ENCODE results near the gene KRT27.

Gene KRT27

DNA sequence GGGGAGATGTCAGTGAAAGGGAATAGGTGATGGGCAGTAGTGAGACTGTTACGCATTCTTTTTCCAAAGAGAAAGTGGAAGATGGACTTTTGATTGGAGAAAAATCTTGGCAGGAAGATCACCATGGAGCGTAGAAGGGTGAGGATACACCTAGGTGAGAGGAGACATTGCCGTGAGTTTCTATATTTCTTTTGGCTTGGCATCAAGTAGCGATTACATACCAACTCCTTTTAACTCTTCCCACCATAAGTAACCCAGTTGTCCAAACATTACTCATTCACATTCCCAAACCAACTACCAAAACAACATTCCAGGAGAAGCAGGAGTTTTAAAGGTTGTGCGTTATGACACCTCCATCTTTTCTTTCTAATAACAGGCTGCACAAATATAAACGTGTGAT is 28.1 kb upstream of the KRT27 start:
- in situ Hi-C loops (cut with HindIII; ENCODE audit: low sequenced_read_pairs), result no loop called here

DNA sequence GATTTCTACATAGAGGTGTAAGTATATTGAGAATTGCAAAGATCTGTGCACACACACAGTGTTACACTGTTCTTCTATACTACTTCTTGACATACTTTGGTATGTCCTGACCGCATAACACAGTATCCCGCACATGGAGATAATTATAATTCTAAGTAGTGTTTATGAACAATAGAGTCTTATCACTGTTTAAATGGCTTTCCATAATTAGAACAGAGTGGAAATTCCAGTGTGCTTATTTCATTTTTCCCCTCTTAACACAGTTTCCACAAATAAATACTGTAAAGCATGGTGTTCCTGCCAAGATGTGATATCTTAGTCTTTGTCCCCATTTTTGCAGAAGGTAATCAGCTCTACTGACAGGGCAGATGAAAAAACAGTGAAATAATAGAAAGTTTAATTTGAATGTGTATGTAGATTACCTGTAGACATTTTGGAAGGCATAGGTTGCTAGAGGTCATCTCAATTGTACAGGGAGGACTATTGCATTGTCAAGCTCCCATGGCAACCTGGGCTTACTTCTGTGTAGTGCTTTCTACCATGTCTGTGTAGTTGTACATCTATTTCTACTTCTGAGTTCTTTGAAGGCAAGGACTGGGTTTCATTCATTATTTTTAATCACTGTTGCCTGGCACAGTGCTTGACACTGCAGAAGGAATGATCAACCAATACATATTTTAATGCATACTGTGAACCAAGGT is 27.5 kb upstream of the KRT27 start:
- in situ Hi-C loops (cut with HindIII; ENCODE audit: low sequenced_read_pairs), result no loop called here

DNA sequence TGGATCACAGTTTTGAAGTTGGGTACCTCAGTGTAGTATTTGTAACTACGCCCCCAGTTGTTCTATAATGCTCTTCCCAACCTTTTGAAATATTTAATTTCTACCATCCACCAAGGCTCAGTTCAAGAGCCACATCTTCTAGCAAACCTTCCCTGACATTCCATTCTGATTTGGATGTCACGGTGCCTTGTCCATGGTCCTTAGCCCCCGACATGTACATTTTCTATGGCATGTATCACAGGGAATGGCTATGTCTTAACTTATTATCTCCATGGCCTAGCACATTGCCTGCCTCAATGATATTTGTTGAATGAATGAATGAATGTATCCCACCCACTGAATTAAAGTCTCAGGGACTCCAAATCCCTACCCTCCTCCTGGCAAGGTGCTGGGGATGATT is 23.8 kb upstream of the KRT27 start:
- in situ Hi-C loops (cut with HindIII; ENCODE audit: low sequenced_read_pairs), result no loop called here

DNA sequence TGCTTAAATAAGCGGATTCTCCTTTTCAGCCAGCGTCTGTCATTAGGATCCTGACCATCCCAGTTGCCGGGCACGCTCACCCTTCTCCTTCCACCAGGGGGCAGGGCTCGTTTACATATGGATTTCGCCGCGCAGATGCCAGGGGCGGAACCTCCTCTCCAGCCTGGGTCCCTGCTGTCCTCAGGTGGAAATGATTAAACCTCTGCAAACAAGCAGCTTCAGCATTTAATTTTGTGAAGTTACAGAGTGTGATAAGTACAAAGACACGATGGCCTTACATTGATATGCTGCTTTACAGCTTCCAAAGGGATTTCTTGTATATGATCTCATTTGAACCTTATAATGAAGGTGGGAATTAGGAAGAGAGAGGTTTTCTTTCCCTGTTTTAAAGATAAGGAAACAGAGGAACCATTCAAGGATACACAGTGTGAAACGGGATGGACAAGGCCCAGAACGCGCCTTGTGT is 21.3 kb upstream of the KRT27 start:
- in situ Hi-C loops (cut with HindIII; ENCODE audit: low sequenced_read_pairs), result no loop called here

DNA sequence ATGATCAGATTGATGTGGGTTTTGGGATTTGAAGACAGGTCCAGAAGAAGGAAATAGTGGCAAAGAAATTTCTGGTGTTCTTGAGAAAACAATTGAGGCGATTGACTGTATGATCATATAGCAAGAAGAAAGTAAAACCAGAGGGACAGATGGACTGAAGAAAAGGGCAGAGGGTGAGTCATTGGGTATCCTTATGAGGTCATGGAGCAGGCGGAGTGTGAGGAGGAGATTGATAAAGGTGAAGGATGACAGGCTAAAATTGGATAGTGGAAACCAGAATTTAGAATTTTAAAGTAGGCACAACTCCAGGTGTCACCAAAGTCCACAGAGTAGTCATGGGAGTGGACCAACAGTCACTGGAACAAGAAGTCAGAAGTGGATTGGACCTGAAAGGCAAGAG is 18.8 kb upstream of the KRT27 start:
- in situ Hi-C loops (cut with HindIII; ENCODE audit: low sequenced_read_pairs), result no loop called here

DNA sequence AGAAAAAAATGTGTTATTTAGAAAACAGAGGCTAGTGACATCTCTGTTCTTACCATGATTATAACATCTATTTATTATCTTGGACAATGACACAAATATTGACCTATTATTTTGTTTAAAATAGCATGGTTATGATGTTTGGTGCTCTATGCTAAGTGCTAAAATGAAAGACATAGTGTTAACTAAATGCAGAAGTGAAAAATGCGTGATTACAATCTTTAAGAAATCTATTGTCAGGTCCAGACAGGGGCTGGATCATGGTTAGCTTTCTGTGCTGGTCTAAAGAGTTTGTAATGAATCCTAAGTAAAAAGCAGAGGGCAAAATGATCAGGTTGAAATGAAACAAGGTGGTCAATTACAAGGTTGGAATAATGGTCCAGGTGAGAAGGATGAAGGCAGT is 18.0 kb upstream of the KRT27 start:
- in situ Hi-C loops (cut with HindIII; ENCODE audit: low sequenced_read_pairs), result no loop called here

DNA sequence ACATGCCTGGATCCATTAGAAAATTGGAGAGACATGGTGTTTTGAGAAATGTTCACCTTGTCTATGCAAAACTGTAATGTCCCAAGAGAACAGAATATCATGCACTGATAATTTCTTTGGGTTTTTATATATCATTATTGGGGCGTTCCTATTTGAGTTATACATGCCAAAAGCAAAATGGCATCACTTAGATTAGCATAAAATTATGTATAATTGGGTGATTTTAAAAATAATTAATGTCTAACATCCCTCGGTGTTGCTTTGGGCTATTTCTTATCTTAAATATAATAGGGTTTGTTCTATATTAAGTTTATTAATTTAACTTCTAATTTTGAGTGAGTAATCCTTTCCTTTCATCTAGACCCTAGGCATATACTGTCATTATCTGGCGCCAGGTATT is 17.5 kb upstream of the KRT27 start, which contains the start of gene KRT28:
KRT28 (minus strand) TSS at position 101 of the 400 bp plus-strand sequence; CDS start at position 35, 66 bp downstream.
- in situ Hi-C loops (cut with HindIII; ENCODE audit: low sequenced_read_pairs), result no loop called here

DNA sequence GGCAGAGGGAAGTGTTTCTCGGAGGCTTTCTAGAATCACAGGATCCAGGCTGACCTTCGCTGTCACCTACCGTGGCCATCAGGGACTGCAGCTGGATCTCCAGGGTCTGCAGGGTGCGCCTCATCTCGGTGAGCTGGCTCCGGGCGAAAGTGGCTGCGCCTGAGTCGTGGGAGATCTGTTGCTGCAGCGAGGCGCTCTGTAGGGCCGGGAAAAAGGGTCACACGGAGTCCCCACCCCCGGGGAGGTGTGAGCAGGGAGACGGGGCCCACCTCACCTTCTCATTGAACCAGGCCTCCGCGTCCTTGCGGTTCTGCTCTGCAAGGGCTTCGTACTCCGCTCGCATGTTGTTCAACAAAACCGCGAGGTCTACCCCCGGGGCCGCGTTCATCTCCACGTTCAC is 14.5 kb upstream of the KRT27 start:
- in situ Hi-C loops (cut with HindIII; ENCODE audit: low sequenced_read_pairs), result no loop called here

DNA sequence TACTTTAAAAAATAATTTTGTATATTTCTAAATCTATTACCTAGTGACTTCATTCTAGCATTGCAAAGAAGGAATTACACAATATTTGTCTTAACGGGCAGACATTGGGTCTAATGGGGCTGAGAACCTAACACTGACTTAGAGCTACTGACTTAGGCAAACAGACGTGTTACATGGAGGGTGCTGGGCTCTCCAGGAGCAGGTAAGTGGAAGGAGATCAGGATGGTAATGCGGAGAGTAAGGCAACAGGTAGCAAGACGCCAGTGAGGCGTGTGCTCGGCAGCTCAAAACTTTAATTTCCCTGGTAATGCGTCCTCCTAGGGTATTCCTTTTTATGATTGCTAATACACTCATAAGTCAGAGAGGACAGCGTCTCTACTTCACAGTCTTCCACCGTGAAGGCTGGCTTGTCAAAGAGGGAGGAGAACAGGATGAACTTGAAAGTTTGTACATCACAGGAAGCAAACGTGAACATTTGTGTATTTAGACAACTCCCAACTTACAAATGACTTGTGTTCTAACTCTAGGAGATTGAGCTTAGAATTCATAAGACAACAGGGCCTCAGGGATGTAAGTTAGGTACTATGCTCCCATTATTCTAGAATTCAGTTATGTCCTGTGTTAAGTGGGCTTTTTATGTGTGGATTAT is 12.8 kb upstream of the KRT27 start:
- in situ Hi-C loops (cut with HindIII; ENCODE audit: low sequenced_read_pairs), result no loop called here

DNA sequence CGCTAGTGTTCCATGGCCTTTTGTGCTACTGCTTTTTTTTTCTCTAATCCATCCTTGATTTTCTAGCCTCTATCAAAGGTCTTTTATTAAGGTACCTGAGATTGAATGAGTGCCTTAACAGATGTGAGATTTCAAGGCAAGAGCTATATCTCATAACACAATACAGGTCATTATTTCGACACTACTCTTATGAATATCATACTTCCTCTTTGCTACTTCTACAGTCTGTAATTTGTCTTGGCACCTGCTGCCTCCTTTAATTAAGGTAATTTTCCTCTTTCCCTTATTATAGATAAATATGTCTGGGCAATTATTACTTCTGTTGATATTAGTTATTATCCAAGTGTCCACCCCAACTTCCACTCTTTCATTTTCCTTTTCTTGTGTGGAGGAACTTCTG is 12.1 kb upstream of the KRT27 start:
- in situ Hi-C loops (cut with HindIII; ENCODE audit: low sequenced_read_pairs), result no loop called here

DNA sequence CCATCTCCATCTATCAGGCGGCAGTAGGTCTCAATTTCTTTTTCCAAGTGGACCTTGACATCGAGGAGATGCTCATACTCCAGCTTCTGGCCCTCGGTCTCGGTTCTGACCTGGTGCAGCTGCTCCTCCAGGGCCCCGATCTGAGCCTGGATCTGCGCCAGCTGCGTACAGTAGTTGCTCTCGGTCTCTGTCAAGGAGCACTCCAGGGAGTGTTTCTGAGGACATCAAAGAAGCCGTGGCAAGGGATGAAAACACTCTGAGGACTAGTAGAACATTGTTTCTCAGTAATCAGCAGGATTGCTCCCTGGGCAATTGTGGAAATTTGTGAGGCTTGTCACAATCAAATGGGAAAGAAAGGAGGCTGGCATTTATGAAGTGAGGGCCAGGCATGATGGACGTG is 11.5 kb upstream of the KRT27 start:
- in situ Hi-C loops (cut with HindIII; ENCODE audit: low sequenced_read_pairs), result no loop called here

DNA sequence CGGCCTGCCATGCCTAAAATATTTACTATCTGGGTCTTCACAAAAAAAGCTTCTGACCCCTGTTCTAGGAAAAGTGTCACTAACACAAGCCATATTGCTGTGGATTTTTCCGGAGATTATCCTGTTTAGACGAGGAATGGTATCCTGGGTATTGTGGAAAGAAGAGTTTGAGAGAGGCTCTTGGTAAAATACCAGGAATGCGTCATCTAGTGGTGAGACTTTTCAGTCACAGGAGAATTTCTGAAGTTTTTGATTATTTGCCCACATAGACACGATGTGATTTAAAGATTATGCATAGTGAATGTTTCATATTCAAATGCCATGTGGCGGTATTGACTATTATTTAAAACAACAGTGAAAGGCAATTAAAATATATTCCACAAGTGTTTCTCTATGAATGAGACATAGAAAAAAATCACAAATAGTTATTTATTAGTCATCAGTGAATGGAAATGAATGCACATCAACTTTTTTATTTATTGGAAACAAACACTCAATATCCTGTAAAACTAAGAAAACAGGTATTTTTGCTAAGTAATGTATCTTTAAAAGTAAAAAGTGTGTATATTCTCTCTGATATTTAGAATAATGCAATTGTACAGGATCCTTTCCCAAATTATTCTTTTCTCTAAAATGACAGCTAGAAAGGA is 9.6 kb upstream of the KRT27 start:
- in situ Hi-C loops (cut with HindIII; ENCODE audit: low sequenced_read_pairs), result no loop called here

DNA sequence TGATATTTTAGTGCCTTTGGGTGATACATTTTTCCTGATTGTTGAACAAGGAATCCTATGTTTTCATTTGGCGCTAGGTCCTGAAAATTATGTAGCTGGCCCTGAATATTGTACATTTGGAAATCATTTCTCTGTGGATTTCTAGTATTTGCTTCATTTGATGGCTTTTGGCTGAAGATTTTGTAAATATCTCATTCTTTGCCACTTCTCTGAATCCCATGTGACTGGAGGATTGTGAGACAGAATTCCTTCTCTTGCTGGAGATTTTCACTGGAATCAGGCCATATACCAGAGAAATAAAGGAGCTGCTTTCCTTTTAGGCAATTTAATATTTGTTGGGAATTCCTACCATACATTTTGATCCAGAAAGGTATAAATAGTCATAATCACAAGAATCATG is 8.8 kb upstream of the KRT27 start:
- in situ Hi-C loops (cut with HindIII; ENCODE audit: low sequenced_read_pairs), result no loop called here

DNA sequence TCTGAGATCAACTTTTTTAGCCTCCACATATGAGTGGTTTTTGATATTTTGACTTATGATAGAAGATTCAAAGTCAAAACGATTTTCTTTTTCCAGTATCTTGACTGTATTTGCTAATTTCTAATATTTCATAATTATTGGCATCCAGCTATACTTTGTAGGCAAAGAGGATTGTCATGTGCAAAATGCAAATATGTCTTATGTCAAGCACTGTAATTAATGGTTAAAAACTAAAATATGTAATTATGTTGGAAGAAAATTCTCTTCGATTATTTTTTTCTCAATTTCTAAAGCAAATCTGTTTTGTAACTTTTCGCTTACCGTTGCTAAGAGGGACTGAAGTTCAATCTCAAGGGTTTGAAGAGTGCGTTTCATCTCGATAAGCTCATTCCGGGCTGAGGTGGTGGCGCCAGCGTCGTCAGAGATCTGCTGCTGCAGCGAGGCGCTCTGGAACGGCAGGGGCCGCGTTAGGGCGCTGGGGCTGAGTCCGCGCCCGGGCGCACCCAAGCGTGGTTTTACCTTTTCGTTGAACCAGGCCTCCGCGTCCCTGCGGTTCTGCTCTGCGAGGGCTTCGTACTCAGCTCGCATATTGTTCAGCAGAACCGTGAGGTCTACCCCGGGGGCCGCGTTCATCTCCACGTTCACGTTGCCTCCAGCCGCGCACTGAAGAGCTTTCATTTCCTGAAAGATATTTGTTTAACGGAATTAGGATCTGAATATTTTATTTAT is 3.0 kb downstream of the KRT27 start:
- in situ Hi-C loops (cut with HindIII; ENCODE audit: low sequenced_read_pairs), result no loop called here

DNA sequence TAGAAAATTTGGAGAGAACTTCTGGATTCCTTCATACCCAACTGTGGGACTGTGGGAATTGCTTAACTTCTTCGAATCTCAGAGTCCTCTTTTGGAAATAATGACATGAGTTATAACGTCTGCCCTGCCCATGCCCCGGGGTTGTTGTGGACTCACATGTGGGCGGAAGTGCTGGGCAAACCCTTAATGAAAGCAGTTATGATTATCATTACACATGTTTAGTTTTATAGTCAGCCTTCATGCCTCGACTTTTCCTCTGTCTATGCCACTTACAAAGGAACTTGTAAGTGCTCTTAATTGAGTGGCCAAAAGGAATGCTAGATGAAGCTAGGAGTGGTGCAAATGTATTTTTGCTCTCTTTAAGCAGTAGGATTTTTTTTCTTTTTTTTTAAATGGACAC is 3.9 kb downstream of the KRT27 start:
- in situ Hi-C loops (cut with HindIII; ENCODE audit: low sequenced_read_pairs), result no loop called here

DNA sequence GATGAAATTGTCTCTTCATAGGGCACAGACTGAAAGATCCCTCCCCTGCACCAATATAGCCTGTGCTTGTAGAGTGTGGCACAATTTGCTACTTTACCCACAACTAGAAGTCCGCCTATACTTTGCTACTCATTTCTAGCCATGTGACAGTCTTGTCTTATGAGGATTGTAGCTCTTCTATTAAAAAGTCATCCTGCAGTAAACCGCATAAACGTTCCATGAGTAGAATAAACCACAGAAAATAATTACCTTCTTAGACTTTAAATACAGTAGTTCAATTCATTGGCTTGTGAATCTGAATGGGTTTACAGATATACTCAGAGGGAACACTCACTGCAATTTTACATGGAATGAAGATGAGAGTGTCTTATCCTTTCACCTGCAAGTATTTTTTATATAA is 4.4 kb downstream of the KRT27 start:
- in situ Hi-C loops (cut with HindIII; ENCODE audit: low sequenced_read_pairs), result no loop called here

DNA sequence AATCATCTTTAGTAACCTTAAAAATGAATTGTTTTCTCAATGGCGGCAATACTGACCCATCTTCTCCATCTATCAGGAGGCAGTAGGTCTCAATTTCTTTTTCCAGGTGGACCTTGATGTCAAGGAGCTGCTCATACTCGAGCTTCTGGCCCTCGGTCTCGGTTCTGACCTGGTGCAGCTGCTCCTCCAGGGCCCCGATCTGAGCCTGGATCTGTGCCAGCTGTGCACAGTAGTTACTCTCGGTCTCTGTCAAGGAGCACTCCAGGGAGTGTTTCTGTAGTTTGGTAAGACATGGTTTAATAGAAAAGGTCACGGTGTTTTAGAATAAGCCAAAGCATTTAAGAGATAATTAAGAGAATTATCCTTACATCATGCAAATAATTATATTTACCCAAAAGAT is 4.9 kb downstream of the KRT27 start:
- in situ Hi-C loops (cut with HindIII; ENCODE audit: low sequenced_read_pairs), result no loop called here

DNA sequence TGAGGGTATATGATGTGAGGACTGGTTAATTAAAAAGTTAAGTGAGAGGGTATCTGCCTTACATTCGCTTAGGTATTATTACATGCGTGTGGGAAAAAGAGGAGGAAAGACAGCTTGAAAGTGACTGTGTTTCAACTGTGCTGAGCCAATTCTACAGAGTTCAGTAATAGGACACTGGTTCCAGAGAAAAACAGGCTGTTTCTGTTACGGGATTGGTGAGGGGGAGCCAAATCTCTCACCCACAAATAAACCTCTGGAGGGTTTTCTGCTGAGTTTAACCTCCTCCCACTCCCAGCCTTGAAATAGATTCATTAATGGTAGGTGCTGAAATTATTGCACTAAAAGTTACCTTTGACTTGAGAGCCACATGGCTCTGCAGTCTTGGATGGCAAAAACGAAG is 6.4 kb downstream of the KRT27 start:
- in situ Hi-C loops (cut with HindIII; ENCODE audit: low sequenced_read_pairs), result no loop called here

DNA sequence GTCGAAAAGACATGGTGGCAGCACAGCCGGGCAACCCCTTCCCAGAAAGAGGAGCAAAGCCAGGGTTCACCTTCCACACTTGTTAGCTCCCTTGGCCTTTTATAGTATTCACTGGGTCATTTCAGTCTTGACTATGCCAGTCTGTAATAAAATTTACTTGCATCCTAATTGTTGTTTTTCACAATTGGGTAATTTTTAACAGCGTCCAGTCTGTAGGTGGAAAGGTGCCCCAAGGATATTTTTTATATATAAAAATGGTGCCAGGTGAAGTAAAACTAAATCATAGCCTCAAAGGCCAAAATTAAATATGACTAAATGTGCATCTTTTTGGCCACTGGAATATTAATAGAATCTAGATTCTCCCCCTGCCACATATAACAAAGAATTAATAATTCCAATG is 10.2 kb downstream of the KRT27 start, which contains the start of gene KRT26:
KRT26 (minus strand) TSS at position 101 of the 400 bp plus-strand sequence; CDS start at position 13, 88 bp downstream.
- in situ Hi-C loops (cut with HindIII; ENCODE audit: low sequenced_read_pairs), result no loop called here

DNA sequence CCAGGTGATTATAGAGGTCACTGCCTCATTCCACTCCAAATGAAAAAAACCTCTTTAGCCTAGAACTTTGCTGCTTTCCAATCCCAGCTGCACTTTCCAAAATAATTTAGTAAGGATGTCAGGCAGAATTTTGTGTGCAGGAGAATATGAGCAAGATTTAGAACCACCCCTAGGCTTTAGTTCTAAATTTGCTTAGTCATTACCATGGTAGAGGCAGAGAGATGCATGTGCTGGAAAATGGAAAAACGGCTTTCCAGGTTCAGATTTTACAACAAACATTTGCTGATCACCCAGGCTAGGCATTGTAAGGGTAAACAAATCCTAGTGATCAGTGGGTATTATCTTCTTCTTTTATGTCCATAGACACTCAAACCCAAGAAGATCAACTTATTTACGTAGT is 16.7 kb downstream of the KRT27 start:
- in situ Hi-C loops (cut with HindIII; ENCODE audit: low sequenced_read_pairs), result no loop called here

DNA sequence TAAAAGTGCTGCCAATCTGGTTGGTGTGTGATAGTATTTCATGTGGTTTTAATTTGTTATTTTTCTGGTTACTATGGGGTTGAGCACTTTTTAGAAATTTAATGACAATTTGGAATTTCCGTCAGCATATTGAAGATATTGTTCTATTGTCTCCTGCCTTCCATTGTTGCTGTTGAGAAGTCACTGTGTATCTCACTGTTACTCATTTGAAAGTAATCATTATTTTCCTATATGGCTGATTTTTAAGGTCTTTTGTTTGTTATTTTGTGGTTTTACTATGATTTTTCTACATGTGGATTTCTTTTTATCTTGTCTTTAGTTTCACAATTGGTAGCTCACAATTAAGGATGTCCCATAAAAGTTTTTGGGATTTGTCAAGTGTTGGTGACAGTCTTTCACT is 18.6 kb downstream of the KRT27 start:
- in situ Hi-C loops (cut with HindIII; ENCODE audit: low sequenced_read_pairs), result no loop called here

Data from endothelial cell of hepatic sinusoid (primary cell).